ENCODE data around the gene SYNC. TPM values are rescaled to one million over a fixed set of nuclear protein-coding genes. Genes with fewer than 3 reads are reported as not detected.
"Not testable (repeated sequence)": the region's sequence is repeated elsewhere in the genome, so short reads cannot be mapped to it uniquely, and the experiment has no call there.

SYNC gene
- total and polyA plus RNA-seq, 4 experiments from 2014 or later: not detected

GRCh38 chr1:32701951-32702598 lies 495 bp downstream of the SYNC start:
- intact Hi-C loops (cut with micrococcal nuclease): no loop called here
- Mint-ChIP-seq H3K4me3 (peak overlapping the region; percentile 41 to 78 (median 60)), H3K27me3 (peaks cover 22 to 31% of the 10 kb centered on the region in 2 donors), H3K27ac (no peak overlapping the region), H3K9me3 (no peaks in the 10 kb centered on the region), H3K4me1 (peaks cover 8 to 14% (median 12%) of the 10 kb centered on the region in 4 donors), H3K36me3 (no peaks in the 10 kb centered on the region)
- Histone ChIP-seq H3K27ac (ENCODE audit: low read depth, low read length) (no peak overlapping the region), H3K27me3 (ENCODE audit: insufficient read depth, low read length) (peaks cover 16% of the 10 kb centered on the region), H3K9me3 (ENCODE audit: control insufficient read depth in 1 of 2, low read length in 2 of 2) (no peaks in the 10 kb centered on the region), H3K36me3 (ENCODE audit: insufficient read depth, low read length) (no peaks in the 10 kb centered on the region), H3K4me1 (ENCODE audit: insufficient read depth, low read length) (peaks cover 10% of the 10 kb centered on the region), H3K4me3 (ENCODE audit: low read length in 2 of 2) (no peak overlapping the region)
- CTCF ChIA-PET (ENCODE audit: partially characterized antibody): interaction anchor here (2.2 kb wide), 1 partner anchor 10 kb away, joined by 11 read pairs; no protein-coding TSS in a partner anchor
- DNase-seq: no peak
- POLR2A ChIA-PET (ENCODE audit: partially characterized antibody): no interaction called here

GRCh38 chr1:32701421-32701911 lies 1.1 kb downstream of the SYNC start:
- H3K36me3 ChIP-seq (ENCODE audit: insufficient read depth, low read length): no peaks in the 10 kb centered on the region
- CTCF ChIA-PET (ENCODE audit: partially characterized antibody): interaction anchor here (2.2 kb wide), 1 partner anchor 11 kb away, joined by 11 read pairs; no protein-coding TSS in a partner anchor
- Mint-ChIP-seq H3K27ac (no peak overlapping the region), H3K27me3 (peaks cover 22 to 29% of the 10 kb centered on the region in 2 donors), H3K4me3 (peak overlapping the region in 1 of 8 donors; percentile 68), H3K9me3 (no peaks in the 10 kb centered on the region), H3K36me3 (no peaks in the 10 kb centered on the region), H3K4me1 (peaks cover 8 to 14% (median 12%) of the 10 kb centered on the region in 4 donors)
- peaks cover 10% of the 10 kb centered on the region for H3K4me1 ChIP-seq (ENCODE audit: insufficient read depth, low read length)
- H3K27me3 ChIP-seq (ENCODE audit: insufficient read depth, low read length): peaks cover 16% of the 10 kb centered on the region
- intact Hi-C loops (cut with micrococcal nuclease): no loop called here
- no peak overlapping the region for H3K27ac ChIP-seq (ENCODE audit: low read depth, low read length)
- no peak overlapping the region for H3K4me3 ChIP-seq (ENCODE audit: low read length in 2 of 2)
- POLR2A ChIA-PET (ENCODE audit: partially characterized antibody): no interaction called here
- H3K9me3 ChIP-seq (ENCODE audit: control insufficient read depth in 1 of 2, low read length in 2 of 2): no peaks in the 10 kb centered on the region
- no peak for DNase-seq

- H3K27me3 ChIP-seq (ENCODE audit: insufficient read depth, low read length); DNase-seq; intact Hi-C loops (cut with micrococcal nuclease); H3K4me3 ChIP-seq (ENCODE audit: low read length in 2 of 2); H3K4me3 Mint-ChIP-seq; POLR2A ChIA-PET (ENCODE audit: partially characterized antibody); H3K9me3 Mint-ChIP-seq; H3K27ac Mint-ChIP-seq; H3K36me3 ChIP-seq (ENCODE audit: insufficient read depth, low read length); H3K36me3 Mint-ChIP-seq; H3K4me1 ChIP-seq (ENCODE audit: insufficient read depth, low read length); H3K27ac ChIP-seq (ENCODE audit: low read depth, low read length); H3K9me3 ChIP-seq (ENCODE audit: control insufficient read depth in 1 of 2, low read length in 2 of 2): not testable (repeated sequence)
- CTCF ChIA-PET (ENCODE audit: partially characterized antibody): interaction anchor here (2.2 kb wide), 1 partner anchor 15 kb away, joined by 20 read pairs; no protein-coding TSS in a partner anchor
- peaks cover 4 to 14% (median 7%) of the 10 kb centered on the region in 4 donors for H3K4me1 Mint-ChIP-seq
- peaks cover 7 to 11% of the 10 kb centered on the region in 2 donors for H3K27me3 Mint-ChIP-seq
These were observed 5.6 kb downstream of the SYNC start for GRCh38 chr1:32696996-32697395.

- DNase-seq: no peak
These were observed 6.5 kb downstream of the SYNC start for GRCh38 chr1:32696041-32696440.

DNA sequence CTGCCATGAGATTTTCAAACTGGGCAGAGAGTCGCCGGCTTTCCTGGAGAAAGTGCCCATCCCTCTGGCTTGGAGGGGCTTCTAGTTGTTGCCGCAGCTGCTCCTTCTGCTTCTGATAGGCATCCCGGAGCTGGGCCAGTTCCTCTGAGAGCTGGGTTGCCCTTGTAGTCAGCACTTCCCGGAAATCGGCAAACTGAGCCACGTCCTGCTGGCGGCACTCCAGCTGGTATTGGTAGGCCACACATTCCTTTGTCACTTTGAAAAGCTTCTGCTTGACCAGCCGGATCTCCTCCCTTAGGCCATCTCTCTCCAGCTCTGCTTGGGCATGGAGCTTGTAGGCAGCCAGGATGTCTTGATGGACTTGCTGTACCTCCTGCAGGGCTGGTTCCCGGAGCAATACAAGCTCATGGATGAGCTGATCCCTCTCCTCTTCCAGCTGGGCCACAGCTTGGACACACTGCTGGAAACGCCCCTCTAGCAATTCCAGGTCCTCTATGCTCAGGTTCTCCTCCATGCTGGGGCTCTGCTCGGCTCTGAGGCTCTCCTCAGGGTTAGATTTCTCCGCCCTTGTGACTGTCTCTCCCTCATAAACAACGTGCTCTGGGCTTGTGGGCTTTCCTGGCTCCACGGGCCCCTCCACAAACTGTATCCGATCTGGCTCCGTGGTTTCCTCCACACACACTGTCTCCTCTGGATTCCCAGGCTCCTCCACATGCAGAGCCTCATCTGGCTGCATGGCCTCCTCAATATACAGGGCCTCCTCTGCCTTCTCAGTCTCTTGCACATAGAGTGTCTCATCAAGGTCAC lies 7.3 kb downstream of the SYNC start:
- Mint-ChIP-seq H3K9me3 (no peaks in the 10 kb centered on the region), H3K36me3 (no peaks in the 10 kb centered on the region)
- DNase-seq: no peak

More at GRCh38 chr1:32696041-32696440, 6.5 kb downstream of the SYNC start:
- peaks cover 2 to 10% (median 4%) of the 10 kb centered on the region in 4 donors for H3K4me1 Mint-ChIP-seq
- H3K9me3 Mint-ChIP-seq: no peaks in the 10 kb centered on the region
- no peaks in the 10 kb centered on the region for H3K36me3 Mint-ChIP-seq
- Histone ChIP-seq H3K4me3 (ENCODE audit: low read length in 2 of 2) (no peak overlapping the region), H3K27ac (ENCODE audit: low read depth, low read length) (no peak overlapping the region), H3K27me3 (ENCODE audit: insufficient read depth, low read length) (no peaks in the 10 kb centered on the region), H3K4me1 (ENCODE audit: insufficient read depth, low read length) (no peaks in the 10 kb centered on the region), H3K9me3 (ENCODE audit: control insufficient read depth in 1 of 2, low read length in 2 of 2) (no peaks in the 10 kb centered on the region), H3K36me3 (ENCODE audit: insufficient read depth, low read length) (no peaks in the 10 kb centered on the region)
- H3K27me3 Mint-ChIP-seq: peaks cover under 1 to 4% of the 10 kb centered on the region in 2 donors
- no peak overlapping the region for H3K4me3 Mint-ChIP-seq
- intact Hi-C loops (cut with micrococcal nuclease): no loop called here
- ChIA-PET POLR2A (ENCODE audit: partially characterized antibody) (no interaction called here), CTCF (ENCODE audit: partially characterized antibody) (no interaction called here)
- peak overlapping the region in 1 of 7 donors; percentile 36 for H3K27ac Mint-ChIP-seq

DNA sequence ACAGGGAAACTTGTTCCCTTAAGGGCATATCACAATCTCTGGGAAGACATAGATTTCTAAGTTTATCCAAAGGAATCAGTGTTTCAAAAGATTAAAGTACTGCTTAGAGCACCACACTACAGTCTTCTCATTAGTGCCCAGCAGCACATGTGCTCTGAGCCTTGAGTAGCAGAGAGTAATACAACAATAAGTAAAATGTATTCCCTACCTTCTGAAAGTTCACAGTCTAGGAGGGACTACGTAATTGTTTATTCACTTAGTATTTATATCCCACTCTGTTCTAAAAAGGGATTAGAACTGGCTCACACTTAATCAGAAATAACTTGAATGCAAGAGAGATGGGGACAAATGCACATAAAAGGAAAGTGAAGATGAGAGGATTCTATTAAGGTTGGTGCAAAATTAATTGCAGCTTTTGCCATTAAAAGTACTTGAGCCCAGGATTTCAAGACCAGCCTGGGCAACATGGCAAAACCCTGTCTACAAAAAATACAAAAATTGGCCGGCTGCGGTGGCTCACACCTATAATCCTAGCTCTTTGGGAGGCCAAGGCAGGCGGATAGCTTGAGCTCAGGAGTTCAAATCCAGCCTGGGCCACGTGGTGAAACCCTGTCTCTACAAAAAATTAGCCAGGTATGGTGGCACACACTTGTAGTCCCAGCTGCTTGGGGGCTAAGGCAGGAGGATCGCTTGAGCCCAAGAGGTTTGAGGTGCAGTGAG lies 9.0 kb downstream of the SYNC start:
- Histone ChIP-seq H3K4me3 (ENCODE audit: low read length in 2 of 2) (no peak overlapping the region), H3K9me3 (ENCODE audit: control insufficient read depth in 1 of 2, low read length in 2 of 2) (no peaks in the 10 kb centered on the region), H3K36me3 (ENCODE audit: insufficient read depth, low read length) (no peaks in the 10 kb centered on the region), H3K27me3 (ENCODE audit: insufficient read depth, low read length) (no peaks in the 10 kb centered on the region), H3K27ac (ENCODE audit: low read depth, low read length) (no peak overlapping the region), H3K4me1 (ENCODE audit: insufficient read depth, low read length) (no peaks in the 10 kb centered on the region)
- DNase-seq: no peak
- H3K27ac Mint-ChIP-seq: no peak overlapping the region
- no peaks in the 10 kb centered on the region for H3K27me3 Mint-ChIP-seq
- POLR2A ChIA-PET (ENCODE audit: partially characterized antibody): no interaction called here
- H3K4me1 Mint-ChIP-seq: peaks cover 2 to 10% (median 3%) of the 10 kb centered on the region in 4 donors
- no peaks in the 10 kb centered on the region for H3K9me3 Mint-ChIP-seq
- CTCF ChIA-PET (ENCODE audit: partially characterized antibody): interaction anchor here (1.3 kb wide), 1 partner anchor 80 kb away, joined by 3 read pairs; no protein-coding TSS in a partner anchor
- H3K4me3 Mint-ChIP-seq: no peak overlapping the region
- no peaks in the 10 kb centered on the region for H3K36me3 Mint-ChIP-seq
- intact Hi-C loops (cut with micrococcal nuclease): no loop called here

More for the DNA sequence above, 7.3 kb downstream of the SYNC start:
- Mint-ChIP-seq H3K4me1 (peaks cover 2 to 10% (median 4%) of the 10 kb centered on the region in 4 donors), H3K4me3 (no peak overlapping the region), H3K27me3 (peaks cover 0 to 2% of the 10 kb centered on the region in 2 donors), H3K27ac (peak overlapping the region in 3 of 7 donors; percentile 6 to 71 (median 10))
- Histone ChIP-seq H3K27me3 (ENCODE audit: insufficient read depth, low read length) (no peaks in the 10 kb centered on the region), H3K27ac (ENCODE audit: low read depth, low read length) (no peak overlapping the region), H3K4me1 (ENCODE audit: insufficient read depth, low read length) (no peaks in the 10 kb centered on the region), H3K36me3 (ENCODE audit: insufficient read depth, low read length) (no peaks in the 10 kb centered on the region), H3K9me3 (ENCODE audit: control insufficient read depth in 1 of 2, low read length in 2 of 2) (no peaks in the 10 kb centered on the region), H3K4me3 (ENCODE audit: low read length in 2 of 2) (no peak overlapping the region)
- ChIA-PET CTCF (ENCODE audit: partially characterized antibody) (no interaction called here), POLR2A (ENCODE audit: partially characterized antibody) (interaction anchor here (1.0 to 1.1 kb wide), 2 partner anchors 18 to 44 kb away, joined by 3 read pairs; partner anchors contain the start of gene RBBP4)
- intact Hi-C loops (cut with micrococcal nuclease): no loop called here

Measured in CD4-positive, alpha-beta memory T cell (primary cell).